ENCODE data around the gene SHISA4. TPM values are rescaled to one million over a fixed set of nuclear protein-coding genes. Genes with fewer than 3 reads are reported as not detected.

Gene SHISA4
- total and polyA plus RNA-seq, 12 donors, result 32.9 to 221 (median 77.9) TPM

GRCh38 chr1:201840490-201840889 lies 48.2 kb upstream of the SHISA4 start:
- H3K36me3 ChIP-seq (replicated peaks in 1 of 2), result no peaks in the 10 kb centered on the region
- intact Hi-C loops (cut with DNase I), result no loop called here
- TF ChIP-seq POLR2A (IDR thresholded peaks at IDR 0.05), result no peak
- TF ChIP-seq, protein P1, sequence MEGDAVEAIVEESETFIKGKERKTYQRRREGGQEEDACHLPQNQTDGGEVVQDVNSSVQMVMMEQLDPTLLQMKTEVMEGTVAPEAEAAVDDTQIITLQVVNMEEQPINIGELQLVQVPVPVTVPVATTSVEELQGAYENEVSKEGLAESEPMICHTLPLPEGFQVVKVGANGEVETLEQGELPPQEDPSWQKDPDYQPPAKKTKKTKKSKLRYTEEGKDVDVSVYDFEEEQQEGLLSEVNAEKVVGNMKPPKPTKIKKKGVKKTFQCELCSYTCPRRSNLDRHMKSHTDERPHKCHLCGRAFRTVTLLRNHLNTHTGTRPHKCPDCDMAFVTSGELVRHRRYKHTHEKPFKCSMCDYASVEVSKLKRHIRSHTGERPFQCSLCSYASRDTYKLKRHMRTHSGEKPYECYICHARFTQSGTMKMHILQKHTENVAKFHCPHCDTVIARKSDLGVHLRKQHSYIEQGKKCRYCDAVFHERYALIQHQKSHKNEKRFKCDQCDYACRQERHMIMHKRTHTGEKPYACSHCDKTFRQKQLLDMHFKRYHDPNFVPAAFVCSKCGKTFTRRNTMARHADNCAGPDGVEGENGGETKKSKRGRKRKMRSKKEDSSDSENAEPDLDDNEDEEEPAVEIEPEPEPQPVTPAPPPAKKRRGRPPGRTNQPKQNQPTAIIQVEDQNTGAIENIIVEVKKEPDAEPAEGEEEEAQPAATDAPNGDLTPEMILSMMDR (IDR thresholded peaks at IDR 0.05), result no peak

GRCh38 chr1:201841265-201841912 lies 47.3 kb upstream of the SHISA4 start:
- DNase-seq, result no peak
- WGBS, 4 donors, result 81 to 91% (median 86%) methylated on average over 2 of the region's 2 CpGs
- H3K4me3 ChIP-seq, result no peak overlapping the region
- intact Hi-C loops (cut with DNase I), result no loop called here
- peaks cover 0 to 7% of the 10 kb centered on the region in 2 donors for H3K4me1 ChIP-seq (replicated peaks in 1 of 2)
- H3K27me3 ChIP-seq, result no peaks in the 10 kb centered on the region
- no peaks in the 10 kb centered on the region for H3K9me3 ChIP-seq (replicated peaks in 1 of 3)
- H3K36me3 ChIP-seq (replicated peaks in 1 of 2), result no peaks in the 10 kb centered on the region
- no peak for TF ChIP-seq POLR2A (IDR thresholded peaks at IDR 0.05)
- TF ChIP-seq, protein P1 (IDR thresholded peaks at IDR 0.05), result no peak
- H3K27ac ChIP-seq, result no peak overlapping the region

More at GRCh38 chr1:201840490-201840889, 48.2 kb upstream of the SHISA4 start:
- no peaks in the 10 kb centered on the region for H3K9me3 ChIP-seq (replicated peaks in 1 of 3)
- no peak overlapping the region for H3K4me3 ChIP-seq
- DNase-seq, result no peak
- H3K27me3 ChIP-seq, result no peaks in the 10 kb centered on the region
- WGBS, 4 donors, result 98 to 100% (median 98%) methylated on average over 1 of the region's 1 CpG
- peaks cover 0 to 7% of the 10 kb centered on the region in 2 donors for H3K4me1 ChIP-seq (replicated peaks in 1 of 2)
- H3K27ac ChIP-seq, result no peak overlapping the region

- Histone ChIP-seq H3K27me3 (no peaks in the 10 kb centered on the region), H3K36me3 (replicated peaks in 1 of 2) (peaks cover 0 to 2% of the 10 kb centered on the region in 2 donors), H3K4me1 (replicated peaks in 1 of 2) (peaks cover 0 to 7% of the 10 kb centered on the region in 2 donors), H3K9me3 (replicated peaks in 1 of 3) (no peaks in the 10 kb centered on the region), H3K4me3 (no peak overlapping the region), H3K27ac (no peak overlapping the region)
- TF ChIP-seq POLR2A (IDR thresholded peaks at IDR 0.05), result no peak
- 85 to 100% (median 93%) methylated on average over 2 of the region's 2 CpGs for WGBS, 4 donors
- no peak for DNase-seq
- intact Hi-C loops (cut with DNase I), result no loop called here
These were observed 46.1 kb upstream of the SHISA4 start for GRCh38 chr1:201842472-201843027.

DNA sequence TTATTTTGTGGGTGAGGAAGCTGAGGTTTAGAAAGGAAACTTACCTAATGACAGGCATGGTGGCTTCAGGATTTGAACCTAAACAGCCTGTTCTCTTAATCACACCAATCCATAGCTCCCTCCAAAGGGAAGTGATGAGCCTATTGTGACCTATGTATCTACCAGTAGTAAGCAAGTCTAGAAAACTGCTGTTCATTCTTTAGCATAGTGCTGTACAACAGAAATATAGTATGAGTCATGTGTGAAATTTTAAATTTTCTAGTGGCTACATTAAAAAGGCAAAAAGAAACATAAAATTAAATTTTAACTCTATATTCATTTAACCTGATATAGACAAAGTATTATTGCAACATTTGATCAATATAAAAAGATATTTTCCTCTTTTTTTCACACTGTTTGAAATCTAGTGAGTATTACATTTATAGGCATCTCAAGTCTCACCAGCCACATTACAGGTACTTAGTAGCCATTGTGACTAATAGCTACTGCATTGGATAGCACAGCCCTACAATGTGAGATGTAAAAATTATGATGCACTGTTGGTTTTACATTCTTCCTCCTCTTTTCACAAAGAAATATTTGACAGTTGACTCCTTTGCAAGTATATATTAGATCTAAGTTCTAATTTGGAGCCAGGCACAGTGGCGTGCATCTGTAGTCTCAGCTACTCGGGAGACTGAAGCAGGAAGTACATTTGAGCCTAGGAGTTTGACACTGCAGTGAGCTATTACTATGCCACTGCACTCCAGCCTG lies 43.2 kb upstream of the SHISA4 start:
- no peak overlapping the region for H3K4me3 ChIP-seq
- DNase-seq, result no peak
- H3K27ac ChIP-seq, result no peak overlapping the region
- peaks cover 0 to 6% of the 10 kb centered on the region in 2 donors for H3K4me1 ChIP-seq (replicated peaks in 1 of 2)
- no peaks in the 10 kb centered on the region for H3K27me3 ChIP-seq
- 63 to 94% (median 71%) methylated on average over 2 of the region's 2 CpGs for whole genome bisulfite sequencing, 4 donors
- H3K9me3 ChIP-seq (replicated peaks in 1 of 3), result no peaks in the 10 kb centered on the region
- TF ChIP-seq, protein P1 (IDR thresholded peaks at IDR 0.05), result no peak
- no peak for TF ChIP-seq POLR2A (IDR thresholded peaks at IDR 0.05)
- intact Hi-C loops (cut with DNase I), result no loop called here
- H3K36me3 ChIP-seq (replicated peaks in 1 of 2), result peaks cover 0 to 14% of the 10 kb centered on the region in 2 donors
